NOMO-1 treated with DMSO at 0.1 percent for 48 hours (cell line): ENCODE data around the gene UBE3B.
"Not testable (repeated sequence)": the region's sequence is repeated elsewhere in the genome, so short reads cannot be mapped to it uniquely, and the experiment has no call there.

Experiments
- DNase-seq: peaks from one replicate; lab custom pipeline; 2025; ENCODE audit not compliant: unreplicated experiment; lab: John Stamatoyannopoulos, UW

Gene UBE3B

DNA sequence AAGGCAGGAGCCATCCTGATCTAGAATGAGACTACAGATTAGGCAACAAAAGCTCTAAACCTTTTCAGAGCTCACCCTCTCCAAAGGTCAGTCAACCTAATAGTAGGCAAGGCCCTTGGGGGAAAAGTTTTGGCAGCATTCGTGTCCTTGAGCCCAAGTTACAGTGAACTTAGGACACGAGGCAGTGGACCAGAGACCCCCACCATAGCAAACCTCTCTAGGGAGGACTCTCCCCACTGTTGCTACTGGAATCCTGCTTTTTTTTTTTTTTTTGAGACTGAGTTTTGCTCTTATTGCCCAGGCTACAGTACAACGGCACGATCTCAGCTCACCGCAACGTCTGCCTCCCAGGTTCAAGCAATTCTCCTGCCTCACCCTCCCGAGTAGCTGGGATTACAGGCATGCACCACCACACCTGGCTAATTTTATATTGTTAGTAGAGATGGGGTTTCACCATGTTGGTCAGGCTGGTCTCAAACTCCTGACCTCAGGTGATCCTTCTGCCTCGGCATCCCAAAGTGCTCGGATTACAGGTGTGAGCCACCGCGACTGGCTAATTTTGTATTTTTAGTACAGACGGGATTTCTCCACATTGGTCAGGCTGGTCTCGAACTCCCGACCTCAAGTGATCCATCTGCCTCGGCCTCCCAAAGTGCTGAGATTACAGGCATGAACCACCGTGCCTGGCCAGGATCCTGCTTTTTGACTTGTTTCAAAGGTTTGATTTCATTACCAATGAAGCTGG, 3.7 kb upstream of the UBE3B start:
- not testable (repeated sequence) for DNase-seq

DNA sequence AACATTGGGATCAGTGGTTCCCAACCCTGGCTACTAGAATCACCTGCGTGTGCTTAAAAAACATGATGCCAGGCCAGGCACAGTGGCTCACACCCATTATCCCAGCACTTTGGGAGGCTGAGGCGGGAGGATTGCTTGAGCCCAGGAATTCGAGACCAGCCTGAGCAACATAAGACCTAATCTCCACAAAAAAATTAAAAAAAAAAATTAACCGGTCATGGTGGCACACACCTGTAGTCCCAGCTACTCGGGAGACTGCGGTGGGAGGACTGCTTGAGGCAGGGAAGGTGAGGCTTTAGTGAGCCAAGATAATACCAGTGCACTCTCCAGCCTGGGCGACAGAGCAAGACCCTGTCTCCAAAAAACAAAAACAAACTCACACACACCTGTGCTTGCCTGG, 2.3 kb upstream of the UBE3B start:
- no peak for DNase-seq

- no peak for DNase-seq
Measured at GRCh38 chr12:109475993-109476806, 1.2 kb upstream of the UBE3B start.

DNA sequence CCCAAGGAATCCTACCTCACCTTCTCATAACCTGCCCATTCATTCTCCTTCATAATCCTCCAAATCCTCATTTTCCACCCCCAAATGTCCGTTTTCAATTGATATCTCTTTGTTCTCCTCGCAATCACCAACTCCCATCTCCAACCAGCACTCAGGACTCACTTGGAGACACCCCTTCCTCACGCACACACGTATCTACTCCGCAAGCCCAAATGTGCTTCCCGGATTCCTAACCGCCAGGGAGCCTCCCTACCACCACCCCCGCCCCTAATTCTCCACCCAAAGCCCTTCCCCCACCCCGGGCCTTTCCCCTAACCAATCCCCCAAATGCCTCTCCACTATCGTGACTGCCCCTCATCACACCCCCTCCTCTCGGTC, 638 bp upstream of the UBE3B start:
- no peak for DNase-seq

GRCh38 chr12:109477963-109478315, 505 bp downstream of the UBE3B start:
- DNase-seq: no peak

GRCh38 chr12:109479761-109480160, 2.3 kb downstream of the UBE3B start:
- no peak for DNase-seq

DNA sequence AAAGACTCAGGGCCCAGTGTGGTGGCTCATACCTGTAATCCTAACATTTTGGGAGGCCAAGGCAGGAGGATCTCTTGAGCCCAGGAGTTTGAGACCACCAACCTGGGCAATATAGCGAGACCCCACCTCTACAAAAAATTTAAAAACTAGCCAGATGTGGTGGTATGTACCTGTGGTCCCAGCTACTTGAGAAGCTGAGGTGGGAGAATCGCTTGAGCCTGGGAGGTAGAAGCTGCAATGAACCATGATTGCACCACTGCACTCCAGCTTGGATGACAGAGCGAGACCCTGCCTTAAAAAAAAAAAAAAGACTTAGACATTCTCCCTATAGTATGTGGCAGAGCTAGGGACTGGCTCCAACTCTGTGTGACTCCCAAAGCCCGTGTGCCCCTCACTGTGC, 2.9 kb downstream of the UBE3B start:
- DNase-seq: no peak

DNA sequence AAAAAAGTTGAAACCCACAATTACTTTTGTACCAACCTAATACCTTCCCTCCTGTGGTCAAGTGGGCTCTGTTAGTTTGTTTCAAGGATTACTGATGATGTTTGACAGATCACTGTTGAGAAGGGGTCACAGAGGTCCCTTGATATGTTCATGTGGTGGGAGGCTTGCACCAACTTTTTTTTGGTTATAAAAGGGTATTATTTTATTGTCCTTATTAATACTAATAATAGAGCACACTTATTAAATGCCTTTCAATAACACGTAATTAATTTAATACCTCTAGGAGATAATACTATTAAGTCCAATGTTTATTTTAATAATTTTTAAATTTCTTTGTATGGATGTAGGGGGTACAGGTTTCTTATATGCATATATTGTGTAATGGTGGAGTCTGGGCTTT, 4.4 kb downstream of the UBE3B start:
- no peak for DNase-seq

DNA sequence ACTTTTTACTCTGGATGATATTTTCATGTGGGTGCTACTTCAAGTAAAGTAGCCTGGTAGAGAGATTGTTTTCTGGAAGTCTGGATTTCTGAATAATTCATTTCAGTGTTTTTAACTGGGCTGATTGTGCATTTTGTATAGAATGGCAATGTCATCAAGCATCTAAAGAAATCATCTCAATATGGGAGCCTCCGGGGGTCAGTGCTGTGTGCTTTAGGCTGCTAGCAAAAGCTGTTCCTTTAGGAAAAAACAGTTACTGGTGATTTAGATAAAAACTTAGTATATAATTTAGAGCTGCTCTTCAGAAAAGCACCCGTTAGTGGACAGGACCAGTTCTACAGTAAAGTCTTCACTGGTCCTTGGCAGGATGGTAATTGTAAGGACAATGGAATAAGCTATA, 5.1 kb downstream of the UBE3B start:
- no peak for DNase-seq

GRCh38 chr12:109482894-109483293, 5.5 kb downstream of the UBE3B start:
- no peak for DNase-seq

- no peak for DNase-seq
Measured at GRCh38 chr12:109483346-109483745, 5.9 kb downstream of the UBE3B start.

GRCh38 chr12:109485201-109485600, 7.8 kb downstream of the UBE3B start:
- no peak for DNase-seq

GRCh38 chr12:109487181-109488050, 10.0 kb downstream of the UBE3B start:
- no peak for DNase-seq

DNA sequence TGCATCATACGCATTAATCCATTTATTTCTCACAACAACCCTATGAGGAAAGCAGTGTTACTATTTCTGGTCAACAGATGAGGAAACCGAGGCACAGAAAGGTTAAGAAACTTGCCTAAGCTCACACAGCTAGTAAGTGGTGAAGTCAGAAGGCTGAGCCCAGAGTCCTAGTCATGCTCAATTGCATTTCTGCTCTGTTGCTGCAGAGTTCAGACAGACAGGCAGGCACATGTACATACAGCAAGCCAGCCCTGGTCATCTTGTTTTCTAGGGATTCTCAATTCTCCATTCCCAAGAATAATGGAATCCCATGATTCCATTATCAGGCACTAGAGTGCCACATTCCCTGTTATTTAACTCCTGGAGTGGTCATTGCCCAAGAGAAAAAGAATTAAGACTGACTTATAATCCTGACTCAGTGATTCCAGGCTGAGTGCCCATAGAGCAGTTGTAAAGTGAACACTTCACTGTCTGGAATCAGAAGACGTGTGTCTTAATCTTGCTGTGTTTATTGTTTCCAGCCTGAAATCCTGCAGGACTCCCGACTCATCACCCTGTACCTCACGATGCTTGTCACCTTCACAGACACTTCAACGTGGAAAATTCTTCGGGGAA, 10.7 kb downstream of the UBE3B start:
- DNase-seq: no peak

GRCh38 chr12:109489016-109489954, 11.9 kb downstream of the UBE3B start:
- DNase-seq: no peak

DNA sequence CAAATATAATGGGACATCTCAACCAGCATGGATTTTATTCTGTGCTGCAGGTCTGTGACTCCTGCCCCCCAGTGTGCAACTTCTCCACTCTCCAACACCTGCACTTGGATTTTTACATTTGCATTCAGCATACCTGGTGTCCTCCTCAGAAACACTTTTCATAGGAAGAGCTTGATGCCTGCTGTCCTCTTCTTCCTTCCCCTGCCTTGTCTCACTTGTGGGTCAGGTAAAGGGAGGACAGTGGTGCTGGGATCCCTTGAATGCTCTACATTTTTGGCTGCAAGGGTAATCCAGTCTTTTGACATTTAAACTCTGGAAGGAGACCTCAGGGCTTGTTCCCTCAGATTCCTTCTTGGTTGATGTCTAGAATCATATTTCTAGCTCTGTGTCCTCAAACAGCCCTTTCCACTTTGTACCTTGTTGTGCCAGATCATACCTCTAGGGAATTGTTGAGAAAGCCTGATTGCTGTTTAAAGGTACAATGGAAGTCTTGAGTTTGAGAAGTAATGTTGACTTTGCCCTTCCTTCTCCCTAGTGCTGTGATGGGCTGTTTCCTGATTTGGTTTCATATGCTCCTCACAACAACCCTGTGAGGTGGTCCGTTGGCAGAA, 12.6 kb downstream of the UBE3B start:
- no peak for DNase-seq

- no peak for DNase-seq
Measured at GRCh38 chr12:109491671-109492070, 14.2 kb downstream of the UBE3B start.

DNA sequence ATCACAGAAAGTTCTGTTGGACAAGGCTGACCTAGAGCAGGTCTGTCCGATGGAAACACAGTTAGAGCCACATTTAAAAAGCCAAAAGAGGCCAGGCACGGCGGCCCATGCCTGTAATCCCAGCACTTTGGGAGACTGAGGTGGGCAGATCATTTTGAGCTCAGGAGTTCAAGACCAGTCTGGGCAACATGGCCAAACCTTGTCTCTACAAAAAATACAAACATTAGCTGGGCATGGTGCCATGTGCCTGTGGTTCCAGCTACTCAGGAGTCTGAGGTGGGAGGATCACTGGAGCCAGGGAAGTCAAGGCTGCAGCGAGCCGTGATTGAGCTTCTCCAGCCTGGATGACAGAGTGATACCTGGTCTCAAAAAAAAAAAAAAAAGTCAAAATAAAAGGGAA, 14.9 kb downstream of the UBE3B start:
- DNase-seq: no peak

DNA sequence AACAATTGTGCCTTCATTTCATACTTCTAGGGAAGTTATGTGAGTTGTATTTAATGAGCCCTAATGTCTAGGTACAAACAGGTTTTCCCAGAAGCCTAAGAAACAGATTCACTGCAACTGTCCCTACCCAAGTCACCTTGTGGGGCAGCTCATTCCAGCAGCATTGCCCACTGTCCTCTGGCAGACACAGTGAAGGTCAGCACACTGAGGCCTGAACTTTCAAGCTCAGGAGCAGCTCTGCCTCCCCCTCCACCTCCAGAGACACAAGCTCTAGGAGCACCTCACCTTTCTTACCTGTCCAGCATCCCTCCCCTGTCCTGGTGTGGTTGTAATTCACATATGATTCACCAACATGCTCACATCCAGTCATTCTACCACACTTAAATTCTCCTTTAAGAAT, 15.7 kb downstream of the UBE3B start:
- DNase-seq: no peak

GRCh38 chr12:109493938-109494337, 16.5 kb downstream of the UBE3B start:
- DNase-seq: no peak
